GDM1 (cell line): ENCODE data around the gene PIP5K1C.

Experiments used
- DNase-seq: peaks from one replicate; lab custom pipeline; 2025; lab: John Stamatoyannopoulos, UW

PIP5K1C gene

DNA sequence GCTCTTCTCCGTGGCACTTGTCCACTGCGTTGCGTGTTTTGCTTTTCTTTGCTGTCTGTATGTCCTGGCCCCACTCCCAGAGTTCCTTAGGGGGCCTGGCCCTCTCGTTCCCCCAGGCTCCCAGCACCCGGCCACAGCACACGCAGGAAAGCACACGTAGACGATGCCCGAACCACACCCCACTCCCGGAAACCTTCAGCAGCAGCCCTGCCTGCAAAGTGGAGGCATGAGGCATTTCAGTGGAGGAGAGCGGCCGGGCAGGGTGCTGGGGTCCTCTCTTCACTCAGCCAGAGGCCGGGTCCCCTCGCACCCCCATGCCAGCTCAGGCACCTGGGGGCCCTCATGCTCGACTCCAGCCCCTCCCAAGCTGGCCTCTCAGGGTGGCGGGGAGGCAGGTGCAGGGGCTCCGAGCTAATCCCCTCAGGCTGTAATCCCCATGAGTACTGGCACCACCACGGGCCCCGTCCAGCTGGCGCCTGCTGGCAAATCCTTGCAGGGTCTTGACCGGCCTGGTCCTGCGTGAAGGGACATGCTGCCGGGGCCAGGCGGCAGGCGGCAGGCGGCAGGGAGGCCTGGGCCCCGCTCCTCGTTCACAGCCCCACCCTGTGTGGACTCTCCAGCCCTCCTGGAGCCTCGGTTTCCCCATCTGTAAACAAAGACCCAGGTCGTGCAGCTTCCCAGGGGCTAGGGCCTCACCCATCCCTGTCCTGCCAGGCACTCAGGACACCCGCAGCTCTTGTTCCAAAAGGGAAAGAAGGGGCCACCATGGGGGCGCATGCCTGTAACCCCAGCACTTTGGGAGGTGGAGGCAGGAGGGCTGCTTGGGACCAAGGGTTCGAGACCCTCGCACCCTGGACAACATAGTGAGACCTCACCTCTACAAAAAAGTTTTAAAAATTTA, 7.0 kb downstream of the PIP5K1C start:
- no peak for DNase-seq

DNA sequence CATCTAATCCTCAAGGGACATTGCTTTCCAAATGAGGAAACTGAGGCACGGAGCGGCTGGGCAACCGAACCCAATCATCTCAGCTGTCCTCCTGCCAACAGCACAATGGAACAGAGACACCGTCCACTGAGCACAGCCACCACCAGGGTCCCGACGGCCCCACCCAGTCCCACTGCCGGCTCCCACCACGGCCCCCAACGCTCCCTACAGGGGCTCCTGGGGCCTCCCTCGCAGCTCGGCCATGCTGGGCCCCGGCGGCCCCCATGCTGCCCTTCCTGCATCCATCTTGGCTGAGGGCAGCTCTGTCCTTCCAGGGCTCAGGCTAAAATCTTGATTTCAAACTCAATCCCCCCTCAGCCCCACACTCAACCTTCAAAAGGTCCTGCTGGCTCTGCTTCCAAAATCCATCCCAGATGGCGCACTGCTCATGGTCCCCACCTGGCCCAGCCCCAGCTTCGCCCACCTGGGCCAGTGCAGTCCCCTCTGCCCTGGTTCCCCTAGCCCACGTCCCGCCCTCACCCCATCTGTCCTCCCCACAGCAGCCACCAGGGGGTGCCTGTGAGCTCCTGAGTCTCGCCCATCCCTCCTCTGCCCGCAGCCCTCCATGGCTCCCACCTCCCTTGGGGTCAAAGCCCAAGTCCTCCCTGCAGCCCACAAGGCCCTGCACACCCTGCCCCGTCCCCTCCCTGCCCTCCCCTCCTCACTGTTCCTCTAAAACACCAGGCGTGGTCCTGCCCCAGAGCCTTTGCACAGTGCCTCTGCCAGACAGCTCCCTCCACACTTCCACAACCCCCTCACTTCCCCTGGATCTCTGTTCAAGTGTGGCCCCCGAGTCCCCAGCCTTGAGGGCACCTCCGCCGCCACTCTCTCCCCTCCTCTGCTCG, 7.9 kb downstream of the PIP5K1C start:
- no peak for DNase-seq

- DNase-seq: no peak
These were observed 8.5 kb downstream of the PIP5K1C start for GRCh38 chr19:3691726-3692125.

GRCh38 chr19:3691372-3691716, 8.9 kb downstream of the PIP5K1C start:
- no peak for DNase-seq

DNA sequence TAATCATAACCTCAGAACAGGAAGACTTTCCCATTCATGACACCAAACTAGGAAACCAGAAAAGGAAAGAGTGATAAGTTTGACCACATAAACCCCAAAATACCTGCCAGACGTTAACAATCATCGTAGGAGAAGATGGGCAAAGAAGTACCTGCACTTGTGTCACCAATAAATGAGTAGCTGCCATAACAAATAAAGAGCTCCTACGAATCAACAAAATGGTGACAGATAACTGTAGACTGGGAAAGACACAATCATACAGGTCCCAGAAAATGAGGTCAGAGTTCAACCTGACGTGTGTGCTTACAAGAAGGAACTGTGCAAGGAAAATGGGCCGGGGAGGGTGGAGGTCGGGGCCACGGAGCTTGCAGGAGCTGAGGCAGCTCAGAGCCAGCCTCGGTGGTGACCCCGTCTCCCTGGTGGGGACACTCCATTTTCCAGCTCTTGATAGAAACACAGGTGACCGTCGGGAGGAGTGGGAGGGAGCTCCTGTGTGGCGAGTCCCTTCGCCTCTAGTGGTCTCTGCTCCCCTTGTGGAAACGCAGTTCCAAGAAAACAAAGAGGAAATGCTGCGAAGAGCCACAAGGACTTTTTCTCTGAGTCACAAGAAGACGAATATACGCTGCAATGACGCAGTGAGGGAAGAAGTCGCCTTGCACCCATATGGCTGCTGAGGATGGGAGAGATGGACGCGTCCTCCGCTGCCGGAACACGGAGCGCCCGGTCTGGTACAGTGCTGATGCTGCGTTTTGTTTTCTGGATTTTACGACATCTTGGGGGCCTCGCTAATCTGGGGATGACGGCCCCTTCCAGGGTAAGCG, 9.5 kb downstream of the PIP5K1C start:
- no peak for DNase-seq

DNA sequence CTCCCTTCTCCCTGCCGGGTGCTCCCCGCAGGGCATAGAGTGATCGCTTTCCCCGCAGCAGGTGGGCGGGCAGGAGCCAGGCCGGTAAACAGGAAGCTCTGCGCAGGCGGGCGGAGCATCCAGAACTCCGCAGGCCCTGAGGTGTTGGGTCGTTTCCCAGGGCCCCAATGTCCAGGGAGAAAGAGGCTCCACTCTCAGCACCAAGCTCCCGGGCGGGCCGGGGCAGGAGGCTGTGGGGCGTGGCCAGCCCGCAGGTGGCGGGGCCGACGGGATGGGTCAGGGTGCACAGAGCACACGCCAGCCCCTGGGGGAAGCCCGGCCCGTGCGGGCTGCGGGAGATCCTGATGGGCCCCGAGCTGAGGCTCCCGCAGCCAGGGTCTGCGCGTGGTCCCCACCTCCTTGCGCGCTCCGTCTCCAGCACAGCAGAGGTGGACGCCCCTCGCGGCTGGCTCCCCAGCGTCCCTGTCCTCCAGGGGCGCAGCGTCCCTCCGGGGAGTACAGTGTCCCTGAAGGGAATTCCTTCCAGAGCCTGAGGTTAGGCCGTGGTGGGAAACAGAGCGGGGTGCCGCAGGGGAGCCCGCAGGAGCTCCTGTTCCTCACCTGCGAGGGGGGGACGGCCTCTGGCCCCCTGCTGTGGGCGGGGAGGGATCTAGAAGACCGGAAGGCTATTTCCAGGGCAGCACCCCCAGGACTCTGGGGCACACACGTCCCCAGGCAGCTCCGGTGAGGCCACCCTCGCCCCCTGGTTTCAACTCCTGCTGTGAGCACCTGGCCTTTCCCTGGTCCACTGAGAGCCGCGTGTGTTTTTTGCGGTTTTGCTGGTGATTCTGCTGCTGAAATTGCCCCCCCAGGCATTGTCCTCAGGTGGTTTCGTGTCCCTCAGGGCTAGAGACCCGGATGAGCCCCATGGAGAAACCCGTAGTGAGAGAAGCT, 12.2 kb downstream of the PIP5K1C start:
- DNase-seq: no peak

DNA sequence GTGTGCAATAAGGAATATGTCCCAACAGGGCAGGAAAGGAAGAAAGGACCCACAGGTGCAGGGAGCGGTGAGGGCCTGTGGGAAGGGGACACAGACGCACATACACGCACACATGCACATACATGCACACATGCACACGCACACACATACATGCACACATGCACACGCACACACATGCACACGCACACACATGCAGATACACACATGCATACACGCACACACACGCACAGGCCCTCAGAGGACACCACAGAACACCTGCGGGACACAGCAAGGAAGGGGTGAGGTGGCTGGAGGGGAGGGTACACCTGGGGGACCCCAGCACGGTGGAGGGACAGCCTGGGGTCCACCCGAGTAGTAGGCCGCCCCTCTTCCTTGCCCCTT, 12.9 kb downstream of the PIP5K1C start:
- no peak for DNase-seq

GRCh38 chr19:3684817-3685410, 15.4 kb downstream of the PIP5K1C start:
- DNase-seq: no peak

- no peak for DNase-seq
These were observed 16.0 kb downstream of the PIP5K1C start for GRCh38 chr19:3684054-3684816.

- DNase-seq: no peak
These were observed 16.7 kb downstream of the PIP5K1C start for GRCh38 chr19:3683405-3684053.

DNA sequence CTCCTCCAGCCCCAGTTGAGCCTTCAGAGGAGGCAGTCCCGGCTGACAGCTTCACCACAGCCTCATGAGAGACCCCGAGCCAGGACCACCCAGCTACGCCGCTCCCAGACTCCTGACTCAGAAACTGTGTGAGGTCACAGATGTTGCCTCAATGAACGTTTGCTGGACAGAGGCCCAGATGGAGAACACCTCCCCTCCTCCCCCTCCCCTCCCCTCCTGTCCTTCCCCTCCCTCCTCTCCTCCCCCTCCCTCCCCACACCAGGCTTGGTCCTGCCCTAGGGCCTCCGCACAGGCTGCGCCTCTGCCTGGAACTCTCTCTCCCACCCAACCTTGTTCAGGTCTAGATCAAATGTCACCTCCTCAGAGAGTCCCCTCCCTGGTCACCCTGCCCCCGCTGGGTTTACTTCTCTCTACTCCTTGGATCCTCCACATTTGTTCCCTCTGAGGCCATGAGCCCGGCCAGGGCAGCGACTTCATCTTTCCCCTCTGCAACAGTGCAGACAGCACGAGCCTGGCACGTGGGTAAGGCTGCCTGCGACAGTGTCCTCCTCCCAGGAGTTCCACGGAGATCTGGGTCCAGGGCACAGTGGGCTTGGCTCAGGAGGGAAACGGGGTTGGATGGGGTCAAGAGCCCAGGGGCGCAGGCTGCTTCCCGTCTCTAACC, 17.4 kb downstream of the PIP5K1C start:
- no peak for DNase-seq

GRCh38 chr19:3682286-3682685, 18.0 kb downstream of the PIP5K1C start:
- no peak for DNase-seq

DNA sequence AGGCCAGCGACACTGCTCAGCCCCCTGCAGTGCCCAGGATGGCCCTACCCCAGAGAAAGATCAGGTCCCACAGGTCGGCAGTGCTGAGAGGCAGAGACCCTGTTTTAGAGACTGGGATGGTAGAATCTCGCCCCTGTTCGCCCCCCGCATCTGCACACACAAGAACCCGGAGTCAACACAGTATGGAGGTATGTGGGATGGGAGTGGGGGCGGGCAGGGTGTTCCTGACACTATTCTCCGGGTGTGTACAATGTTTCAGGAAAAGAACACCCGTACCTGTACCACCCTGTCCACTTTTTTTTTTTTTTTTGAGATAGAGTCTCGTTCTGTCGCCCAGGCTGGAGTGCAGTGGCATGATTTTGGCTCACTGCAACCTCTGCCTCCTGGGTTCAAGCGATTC, 19.3 kb downstream of the PIP5K1C start:
- no peak for DNase-seq

GRCh38 chr19:3679581-3679980, 20.7 kb downstream of the PIP5K1C start:
- DNase-seq: no peak

DNA sequence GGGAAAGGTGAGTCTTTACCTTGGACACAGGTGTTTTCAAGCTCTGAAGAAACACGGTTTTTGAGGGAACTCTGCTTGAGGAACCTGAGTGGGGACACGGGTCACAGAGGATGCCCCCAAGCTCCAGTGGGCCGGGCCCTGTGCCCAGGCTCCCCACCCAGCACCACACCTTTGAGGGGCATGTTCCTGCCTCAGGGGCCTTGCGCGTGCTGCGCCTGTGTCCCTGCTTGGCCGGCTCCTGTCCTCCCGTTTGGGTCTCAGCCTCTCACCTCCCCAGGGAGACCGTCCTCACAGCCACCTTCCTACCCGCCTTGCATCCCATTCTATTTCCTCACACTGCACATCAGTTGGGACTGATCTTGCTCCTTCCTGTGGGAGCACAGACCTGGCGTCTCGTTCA, 21.1 kb downstream of the PIP5K1C start:
- no peak for DNase-seq

DNA sequence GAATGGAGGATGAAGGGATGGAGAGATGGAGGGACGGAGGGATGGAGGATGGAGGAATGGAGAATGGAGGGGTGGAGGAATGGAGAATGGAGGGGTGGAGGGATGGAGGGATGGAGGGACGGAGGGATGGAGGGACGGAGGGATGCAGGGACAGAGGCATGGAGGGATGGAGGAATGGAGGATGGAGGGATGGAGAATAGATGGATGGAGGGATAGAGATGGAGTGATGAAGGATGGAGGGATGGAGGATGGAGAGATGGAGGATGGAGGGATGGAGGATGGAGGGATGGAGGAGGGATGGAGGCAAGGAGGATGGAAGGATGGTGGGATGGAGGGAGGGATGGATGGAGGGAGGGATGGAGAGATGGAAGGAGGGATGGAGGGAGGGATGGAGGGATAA, 22.1 kb downstream of the PIP5K1C start:
- no peak for DNase-seq

DNA sequence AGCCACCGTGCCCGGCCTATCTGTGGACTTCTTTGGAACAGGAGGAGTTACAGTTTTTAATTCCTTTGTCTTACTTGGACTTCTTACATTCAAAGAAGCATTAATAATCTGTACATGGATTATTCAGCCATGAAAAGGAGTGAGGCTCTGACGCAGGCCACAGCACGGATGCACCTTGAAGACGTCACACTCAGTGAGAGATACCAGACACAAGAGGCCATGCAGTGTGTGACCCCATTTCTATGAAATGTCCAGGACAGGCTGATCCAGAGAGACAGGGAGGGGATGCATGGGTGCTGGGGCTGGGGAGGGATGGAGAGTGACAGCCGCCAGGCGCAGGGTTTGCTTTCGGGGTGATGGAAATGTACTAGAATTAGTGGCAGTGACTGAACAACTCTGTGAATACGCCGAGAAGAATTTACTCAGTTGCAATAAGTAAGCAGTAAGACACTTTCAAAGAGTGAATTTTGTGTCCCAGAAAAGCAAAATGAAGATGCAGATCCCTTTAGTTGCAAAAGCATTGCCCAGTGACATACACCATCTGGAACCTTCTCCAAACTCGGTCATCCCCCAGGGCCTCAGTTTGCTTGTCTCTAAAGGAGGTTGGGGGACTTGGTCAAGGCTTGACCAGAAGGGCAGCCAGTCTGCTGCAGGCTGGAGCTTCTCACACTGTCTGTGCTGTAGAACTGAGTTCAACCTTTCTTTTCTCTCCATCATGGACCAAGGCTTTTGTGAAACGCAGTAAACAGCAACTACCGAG, 25.3 kb downstream of the PIP5K1C start:
- no peak for DNase-seq
